Muscle layer of duodenum (tissue), 2 donors: Measurements from ENCODE around the gene OPA3.
"Not testable (repeated sequence)": the region's sequence is repeated elsewhere in the genome, so short reads cannot be mapped to it uniquely, and the experiment has no call there.

Source experiments
- H3K27ac ChIP-seq: one replicate; pipeline ENCODE4 v1.7.0; 2013; ENCODE audit warnings: mild to moderate bottlenecking, low read length
- H3K27me3 ChIP-seq: one replicate; pipeline ENCODE4 v1.7.0; 2013; ENCODE audit warnings: low read depth, mild to moderate bottlenecking, control low read depth, low read length
- H3K36me3 ChIP-seq, 2 donors: one replicate each; pipeline ENCODE4 v1.7.0; 2013; ENCODE audit warnings: low read length in 2 of 2, control low read depth in 1 of 2, mild to moderate bottlenecking in 1 of 2; ENCODE audit not compliant: insufficient read depth in 2 of 2, control insufficient read depth in 1 of 2
- H3K4me1 ChIP-seq, 2 donors: one replicate each; pipeline ENCODE4 v1.7.0; 2013; ENCODE audit warnings: low read length in 2 of 2, mild to moderate bottlenecking in 2 of 2, control low read depth in 1 of 2, moderate library complexity in 1 of 2; ENCODE audit not compliant: insufficient read depth in 2 of 2, control insufficient read depth in 1 of 2
- H3K4me3 ChIP-seq, 2 donors: one replicate each; pipeline ENCODE4 v1.7.0; 2013; ENCODE audit warnings: low read length in 2 of 2, low read depth in 1 of 2, mild to moderate bottlenecking in 1 of 2
- H3K9me3 ChIP-seq, 2 donors: one replicate each; pipeline ENCODE4 v1.7.0; 2013; ENCODE audit warnings: low read length in 2 of 2, control low read depth in 1 of 2, mild to moderate bottlenecking in 1 of 2; ENCODE audit not compliant: control insufficient read depth in 1 of 2
- donor health status: healthy.

The OPA3 gene

DNA sequence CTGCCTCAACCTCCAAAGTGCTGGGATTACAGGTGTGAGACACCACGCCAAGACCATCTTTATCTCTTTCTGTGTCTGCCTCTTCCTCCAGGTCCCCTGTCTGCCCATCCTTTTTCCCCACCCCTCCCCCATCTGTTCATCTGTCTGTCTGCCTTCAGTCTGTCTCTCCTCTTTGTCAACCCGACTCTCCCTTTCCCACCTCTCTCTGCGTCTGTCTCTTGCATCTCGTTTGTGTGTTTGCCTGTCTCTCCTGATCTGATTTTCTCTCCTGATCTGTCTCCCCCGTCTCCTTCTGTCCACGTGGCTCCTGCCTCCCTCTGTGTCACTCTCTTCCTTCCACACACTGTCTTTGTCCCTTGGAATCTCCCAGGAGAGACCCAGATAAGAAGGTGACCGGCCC lies 67.4 kb downstream of the OPA3 start:
- Histone ChIP-seq H3K36me3 (peaks cover 10 to 42% of the 10 kb centered on the region in 2 donors), H3K27ac (no peak overlapping the region), H3K9me3 (no peaks in the 10 kb centered on the region), H3K4me1 (peaks cover 0 to 20% of the 10 kb centered on the region in 2 donors), H3K27me3 (no peaks in the 10 kb centered on the region), H3K4me3 (no peak overlapping the region)

DNA sequence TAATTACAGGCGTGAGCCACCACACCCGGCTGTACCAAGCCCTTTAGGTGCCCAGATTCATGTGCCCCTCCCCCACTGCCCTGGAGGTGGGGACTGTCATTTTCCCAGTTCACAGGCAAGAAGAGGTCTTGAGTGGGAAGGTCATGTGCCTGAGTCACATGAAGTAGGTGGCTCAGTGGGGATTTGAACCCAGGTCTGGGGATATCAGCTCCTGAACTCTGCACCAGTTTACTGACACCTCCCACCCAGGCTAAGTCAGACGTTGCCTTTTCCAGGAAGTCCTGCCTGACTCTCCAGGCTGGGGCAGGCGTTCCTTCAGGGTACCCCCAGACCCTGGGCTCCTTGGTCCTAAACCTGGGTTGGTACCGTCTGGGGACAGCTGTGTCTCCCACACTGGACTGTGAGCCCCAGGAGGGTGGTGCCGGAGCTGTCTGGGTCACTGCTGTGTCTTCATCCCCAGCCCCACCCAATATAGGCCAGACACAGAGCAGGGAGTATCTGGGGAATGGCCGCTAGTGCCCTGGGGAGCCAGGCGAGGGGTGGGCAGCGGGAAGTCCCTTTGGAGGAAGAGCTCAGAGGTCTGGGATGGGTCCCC lies 68.7 kb downstream of the OPA3 start:
- peaks cover 2 to 33% of the 10 kb centered on the region in 2 donors for H3K4me1 ChIP-seq
- no peaks in the 10 kb centered on the region for H3K27me3 ChIP-seq
- no peaks in the 10 kb centered on the region for H3K9me3 ChIP-seq
- H3K4me3 ChIP-seq = peak overlapping the region in 1 of 2 donors; percentile 8
- H3K36me3 ChIP-seq = peaks cover 10 to 29% of the 10 kb centered on the region in 2 donors
- H3K27ac ChIP-seq = peak overlapping the region; percentile 85

DNA sequence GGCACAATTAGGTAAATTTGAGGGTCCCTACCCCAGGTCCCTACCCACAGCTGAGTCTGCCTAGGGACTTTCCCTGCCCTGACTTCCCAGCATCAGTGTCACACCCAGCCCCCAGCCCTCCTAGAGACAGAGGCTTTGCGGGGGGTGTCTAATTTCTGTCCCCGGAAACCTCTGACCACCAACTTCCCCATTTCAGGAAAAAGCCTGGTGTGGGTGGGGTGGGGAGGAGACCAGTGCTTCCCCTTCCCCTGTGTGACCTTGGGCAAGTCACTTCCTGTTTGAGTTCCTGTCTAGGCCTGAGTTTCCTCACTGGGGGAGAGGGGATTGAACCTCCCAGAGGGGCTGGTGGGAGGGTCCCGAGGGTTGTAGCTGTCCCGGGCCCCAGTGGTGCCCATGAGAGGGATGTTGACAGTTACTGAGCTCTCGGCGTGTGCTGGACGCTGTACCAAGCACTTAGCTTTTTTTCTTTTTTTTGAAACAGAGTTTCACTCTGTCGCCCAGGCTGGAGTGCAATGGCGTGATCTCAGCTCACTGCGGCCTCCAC lies 69.4 kb downstream of the OPA3 start:
- peak overlapping the region in 1 of 2 donors; percentile 8 for H3K4me3 ChIP-seq
- peaks cover 3 to 33% of the 10 kb centered on the region in 2 donors for H3K4me1 ChIP-seq
- H3K27ac ChIP-seq = peak overlapping the region; percentile 85
- H3K9me3 ChIP-seq = no peaks in the 10 kb centered on the region
- no peaks in the 10 kb centered on the region for H3K27me3 ChIP-seq
- H3K36me3 ChIP-seq = peaks cover 6 to 23% of the 10 kb centered on the region in 2 donors

DNA sequence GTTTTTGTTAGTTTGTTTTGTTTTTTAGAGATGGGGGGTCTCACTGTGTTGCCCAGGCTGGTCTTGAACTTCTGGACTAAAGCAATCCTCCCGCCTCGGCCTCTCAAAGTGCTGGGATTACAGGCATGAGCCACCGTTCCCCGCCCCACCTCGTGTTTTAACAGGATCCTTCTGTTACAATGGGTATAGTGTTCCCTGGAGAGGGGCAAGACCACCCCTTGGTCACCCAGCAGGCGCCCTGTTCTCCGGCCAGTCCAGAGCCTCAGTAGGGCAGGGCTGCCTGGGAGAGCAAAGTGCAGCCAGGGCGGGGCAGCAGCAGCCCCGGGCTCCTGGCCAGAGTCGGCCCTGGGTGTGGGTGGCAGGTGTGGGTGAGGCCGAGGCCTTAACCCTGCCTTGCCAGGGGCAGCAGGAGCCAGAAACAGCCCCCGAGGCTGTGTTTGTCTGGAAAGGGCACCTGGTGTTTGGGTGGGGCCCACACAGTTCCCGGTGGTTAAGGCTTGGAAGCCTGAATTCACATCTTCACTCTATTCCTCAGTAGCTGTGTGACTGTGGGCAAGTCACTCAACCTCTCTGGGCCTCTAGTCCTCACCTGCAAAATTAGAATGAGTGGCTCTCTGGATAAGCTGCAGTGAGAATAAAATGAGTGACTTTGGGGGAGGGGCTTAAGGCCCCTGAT lies 70.1 kb downstream of the OPA3 start:
- no peaks in the 10 kb centered on the region for H3K27me3 ChIP-seq
- H3K4me3 ChIP-seq = peak overlapping the region in 1 of 2 donors; percentile 30
- no peaks in the 10 kb centered on the region for H3K9me3 ChIP-seq
- H3K27ac ChIP-seq = peak overlapping the region; percentile 85
- peaks cover 3 to 37% of the 10 kb centered on the region in 2 donors for H3K4me1 ChIP-seq
- H3K36me3 ChIP-seq = peaks cover 4 to 20% of the 10 kb centered on the region in 2 donors

DNA sequence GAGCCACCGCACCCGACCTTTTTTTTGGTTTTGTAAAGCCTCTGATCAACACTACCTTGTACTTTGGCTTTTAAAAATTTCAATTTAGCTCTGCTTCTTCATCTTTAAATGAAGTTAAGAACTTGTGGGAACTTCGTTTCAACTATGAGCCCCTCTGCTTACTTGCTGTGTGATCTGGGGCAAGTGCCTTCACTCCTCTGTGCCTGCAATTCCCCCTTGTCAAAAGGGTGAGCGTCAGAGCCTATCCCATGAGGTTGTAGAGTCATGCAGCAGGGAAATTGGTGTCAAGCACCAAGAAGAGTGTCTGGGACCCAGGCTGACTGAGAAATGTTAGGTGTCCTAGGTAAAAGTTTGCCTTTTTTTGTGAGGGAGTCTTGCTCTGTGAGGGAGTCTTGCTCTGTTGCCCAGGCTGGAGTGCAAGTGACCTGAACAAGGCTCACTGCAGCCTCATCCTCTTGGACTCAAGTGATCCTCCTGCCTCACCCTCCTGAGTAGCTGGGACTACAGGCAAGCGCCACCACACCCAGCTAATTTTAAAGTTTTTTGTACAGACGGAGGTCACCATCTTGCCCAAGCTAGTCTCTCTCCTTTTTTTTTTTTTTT lies 71.6 kb downstream of the OPA3 start:
- Histone ChIP-seq H3K4me1 (peaks cover 3 to 45% of the 10 kb centered on the region in 2 donors), H3K27ac (no peak overlapping the region), H3K4me3 (no peak overlapping the region), H3K9me3 (no peaks in the 10 kb centered on the region), H3K36me3 (peaks cover 0 to 8% of the 10 kb centered on the region in 2 donors), H3K27me3 (no peaks in the 10 kb centered on the region)

DNA sequence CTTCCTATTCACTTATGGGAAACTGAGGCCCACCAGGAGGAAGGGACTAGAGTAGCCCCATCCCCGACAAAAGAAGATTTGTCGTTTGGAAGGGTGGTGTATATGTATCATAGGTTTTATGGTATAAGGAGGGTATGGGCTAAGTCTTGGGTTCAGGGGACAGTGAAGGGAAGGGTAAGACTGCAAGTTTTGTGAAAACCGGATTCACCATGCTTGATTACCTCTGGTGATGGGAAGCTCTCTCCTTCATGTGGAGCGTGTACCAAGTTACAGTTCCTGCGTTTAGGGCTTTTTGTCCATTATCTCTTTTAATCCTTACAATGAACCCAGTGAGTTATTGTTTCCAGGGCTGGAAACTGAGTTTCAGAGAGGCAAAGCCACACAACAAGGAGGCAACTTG lies 73.5 kb downstream of the OPA3 start:
- Histone ChIP-seq H3K4me1 (peaks cover 3 to 45% of the 10 kb centered on the region in 2 donors), H3K4me3 (no peak overlapping the region), H3K27ac (no peak overlapping the region)

DNA sequence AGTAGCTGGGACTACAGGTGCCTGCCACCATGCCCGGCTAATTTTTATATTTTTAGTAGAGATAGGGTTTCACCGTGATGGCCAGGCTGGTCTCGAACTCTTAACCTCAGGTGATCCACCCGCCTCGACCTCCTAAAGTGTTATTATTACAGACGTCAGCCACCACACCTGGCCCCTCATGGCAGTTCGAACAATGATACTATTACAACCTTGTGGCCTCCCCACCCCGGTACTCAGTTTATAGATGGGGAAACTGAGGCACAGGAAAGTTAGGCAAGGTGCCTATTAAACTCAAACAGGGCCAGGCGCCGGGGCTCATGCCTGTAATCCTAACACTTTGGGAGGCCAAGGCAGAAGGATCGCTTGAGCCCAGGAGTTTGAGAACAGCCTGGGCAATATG lies 74.2 kb downstream of the OPA3 start:
- H3K9me3 ChIP-seq, H3K27me3 ChIP-seq, H3K4me3 ChIP-seq, H3K36me3 ChIP-seq: not testable (repeated sequence)
- Histone ChIP-seq H3K27ac (peak overlapping the region; percentile 78), H3K4me1 (peaks cover 3 to 40% of the 10 kb centered on the region in 2 donors)

More for the DNA sequence above, 73.5 kb downstream of the OPA3 start:
- no peaks in the 10 kb centered on the region for H3K27me3 ChIP-seq
- no peaks in the 10 kb centered on the region for H3K9me3 ChIP-seq
- H3K36me3 ChIP-seq = peaks cover 0 to 6% of the 10 kb centered on the region in 2 donors

DNA sequence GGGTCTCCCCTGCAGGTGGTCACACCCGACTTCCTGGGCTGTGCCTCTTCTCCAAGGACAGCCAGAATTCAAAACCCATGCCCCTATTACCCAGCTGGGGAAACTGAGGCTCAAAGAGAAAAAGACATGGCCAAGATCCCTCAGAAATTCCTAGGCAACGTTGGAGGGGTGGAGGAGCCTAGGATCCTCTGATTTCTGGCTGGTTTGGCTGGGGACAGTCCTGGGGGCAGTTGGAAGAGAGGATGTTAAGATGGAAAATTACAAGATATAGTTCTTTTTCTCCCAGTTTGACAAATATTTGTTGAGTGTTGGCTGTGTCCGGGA lies 74.9 kb downstream of the OPA3 start:
- H3K4me3 ChIP-seq = peak overlapping the region; percentile 66 to 97
- H3K9me3 ChIP-seq = no peaks in the 10 kb centered on the region
- H3K36me3 ChIP-seq = no peaks in the 10 kb centered on the region
- no peaks in the 10 kb centered on the region for H3K27me3 ChIP-seq
- peaks cover 3 to 38% of the 10 kb centered on the region in 2 donors for H3K4me1 ChIP-seq
- peak overlapping the region; percentile 78 for H3K27ac ChIP-seq

DNA sequence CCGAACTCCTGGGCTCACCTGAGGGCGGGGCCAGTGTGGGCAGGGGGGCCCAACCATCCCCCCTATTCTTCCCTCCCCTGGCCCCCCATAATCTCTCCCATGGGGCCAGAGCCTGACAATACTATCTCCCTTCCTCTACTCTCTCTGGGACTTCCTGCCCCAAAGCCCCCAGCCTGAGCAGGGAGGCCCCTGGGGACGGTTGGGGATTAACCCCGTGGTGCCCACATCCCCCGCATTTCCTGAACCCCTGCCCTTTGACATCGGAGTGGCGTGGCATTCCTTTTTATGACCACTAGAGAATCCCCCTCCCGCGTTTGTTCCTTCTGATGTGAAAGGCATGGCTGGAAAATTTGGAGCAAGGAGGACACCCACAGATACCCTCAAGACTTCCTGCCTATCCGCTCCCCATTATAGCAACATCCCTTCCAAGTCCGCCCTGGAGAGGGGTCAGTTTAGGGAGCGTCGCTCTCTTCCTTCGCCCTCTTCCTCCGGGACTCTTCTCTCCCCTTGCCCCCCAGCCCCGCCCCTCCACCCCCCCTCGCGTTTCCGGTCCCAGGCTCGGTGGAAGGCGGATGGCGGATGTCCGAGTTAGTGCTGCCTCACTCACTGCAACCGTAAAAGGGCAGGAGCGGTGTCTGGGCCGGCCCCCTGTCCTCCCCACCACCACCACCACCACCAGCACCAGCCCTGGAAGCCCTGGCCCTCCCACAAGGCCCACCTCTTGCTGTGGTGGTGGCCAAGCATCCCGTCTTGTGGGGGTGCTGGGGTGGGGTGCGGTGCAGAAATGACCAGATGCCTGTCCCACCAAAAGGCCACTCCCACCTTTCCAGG lies 75.5 kb downstream of the OPA3 start:
- H3K27ac ChIP-seq = peak overlapping the region; percentile 96
- H3K27me3 ChIP-seq = no peaks in the 10 kb centered on the region
- H3K36me3 ChIP-seq = no peaks in the 10 kb centered on the region
- no peaks in the 10 kb centered on the region for H3K9me3 ChIP-seq
- H3K4me1 ChIP-seq = peaks cover 3 to 32% of the 10 kb centered on the region in 2 donors
- H3K4me3 ChIP-seq = peak overlapping the region; percentile 96 to 97

DNA sequence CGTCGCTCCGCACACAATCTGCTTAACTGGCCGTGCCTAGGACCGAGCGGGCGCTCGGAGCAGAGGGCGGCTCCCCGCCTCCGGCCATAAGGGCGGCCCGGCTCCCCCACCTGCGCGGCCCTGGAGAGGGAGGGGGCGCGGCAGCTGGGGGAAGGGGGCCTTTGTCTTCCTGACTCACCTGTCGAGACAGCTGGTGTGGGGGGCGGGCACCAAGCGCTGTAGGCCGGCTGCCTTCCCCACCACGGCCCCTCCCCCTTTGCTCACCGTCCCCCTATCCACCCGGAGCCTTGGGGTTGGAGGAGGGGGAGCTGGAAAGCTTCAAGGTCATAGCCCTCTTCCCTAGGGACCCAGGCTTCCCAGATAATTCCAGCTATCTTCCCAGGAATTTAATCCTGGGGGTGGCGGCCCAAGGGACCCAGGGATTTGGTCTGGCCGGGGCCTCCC lies 76.2 kb downstream of the OPA3 start:
- Histone ChIP-seq H3K4me3 (peak overlapping the region; percentile 96 to 97), H3K36me3 (no peaks in the 10 kb centered on the region), H3K27me3 (no peaks in the 10 kb centered on the region), H3K4me1 (peaks cover 3 to 26% of the 10 kb centered on the region in 2 donors), H3K9me3 (no peaks in the 10 kb centered on the region), H3K27ac (peak overlapping the region; percentile 96)
